ENCODE data around the gene CAMTA1.

DNA sequence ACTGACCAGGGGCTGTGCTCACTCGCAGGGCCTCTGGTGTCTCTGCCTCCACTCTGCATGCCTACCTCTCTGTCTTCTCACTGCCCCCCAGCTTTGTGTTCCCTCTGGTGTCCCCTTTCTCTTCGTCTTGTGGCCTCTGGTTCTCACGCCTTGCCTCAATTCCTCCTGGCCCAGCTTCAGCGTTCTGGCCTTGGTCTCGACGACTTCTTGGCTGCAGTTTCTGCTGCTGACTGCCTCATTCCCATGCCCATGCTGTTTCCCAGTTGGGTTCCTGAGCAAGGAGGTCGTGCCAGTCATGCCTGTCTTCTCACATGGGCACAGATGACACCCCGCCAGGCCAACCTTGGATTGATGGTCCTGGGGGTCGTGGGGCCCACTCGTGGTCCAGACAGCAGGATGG, 562.8 kb downstream of the CAMTA1 start:
- TF ChIP-seq, protein P1, sequence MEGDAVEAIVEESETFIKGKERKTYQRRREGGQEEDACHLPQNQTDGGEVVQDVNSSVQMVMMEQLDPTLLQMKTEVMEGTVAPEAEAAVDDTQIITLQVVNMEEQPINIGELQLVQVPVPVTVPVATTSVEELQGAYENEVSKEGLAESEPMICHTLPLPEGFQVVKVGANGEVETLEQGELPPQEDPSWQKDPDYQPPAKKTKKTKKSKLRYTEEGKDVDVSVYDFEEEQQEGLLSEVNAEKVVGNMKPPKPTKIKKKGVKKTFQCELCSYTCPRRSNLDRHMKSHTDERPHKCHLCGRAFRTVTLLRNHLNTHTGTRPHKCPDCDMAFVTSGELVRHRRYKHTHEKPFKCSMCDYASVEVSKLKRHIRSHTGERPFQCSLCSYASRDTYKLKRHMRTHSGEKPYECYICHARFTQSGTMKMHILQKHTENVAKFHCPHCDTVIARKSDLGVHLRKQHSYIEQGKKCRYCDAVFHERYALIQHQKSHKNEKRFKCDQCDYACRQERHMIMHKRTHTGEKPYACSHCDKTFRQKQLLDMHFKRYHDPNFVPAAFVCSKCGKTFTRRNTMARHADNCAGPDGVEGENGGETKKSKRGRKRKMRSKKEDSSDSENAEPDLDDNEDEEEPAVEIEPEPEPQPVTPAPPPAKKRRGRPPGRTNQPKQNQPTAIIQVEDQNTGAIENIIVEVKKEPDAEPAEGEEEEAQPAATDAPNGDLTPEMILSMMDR (IDR thresholded peaks at IDR 0.05), result no peak
- no peak for TF ChIP-seq POLR2AphosphoS5 (IDR thresholded peaks at IDR 0.05; ENCODE audit: low read depth, low read length)
